GM18868 (cell line): Measurements from ENCODE around the gene CAMSAP1.

Experiments
- ATAC-seq: cut with Tn5 transposase; IDR thresholded peaks from one replicate; pipeline ENCODE4 v1.9.1; 2021; ENCODE audit warnings: mild to moderate bottlenecking, moderate library complexity; ENCODE audit not compliant: unreplicated experiment

Gene CAMSAP1

GRCh38 chr9:135815830-135816650, 91.3 kb downstream of the CAMSAP1 start:
- ATAC-seq, result no peak

GRCh38 chr9:135815413-135815812, 91.9 kb downstream of the CAMSAP1 start:
- no peak for ATAC-seq

DNA sequence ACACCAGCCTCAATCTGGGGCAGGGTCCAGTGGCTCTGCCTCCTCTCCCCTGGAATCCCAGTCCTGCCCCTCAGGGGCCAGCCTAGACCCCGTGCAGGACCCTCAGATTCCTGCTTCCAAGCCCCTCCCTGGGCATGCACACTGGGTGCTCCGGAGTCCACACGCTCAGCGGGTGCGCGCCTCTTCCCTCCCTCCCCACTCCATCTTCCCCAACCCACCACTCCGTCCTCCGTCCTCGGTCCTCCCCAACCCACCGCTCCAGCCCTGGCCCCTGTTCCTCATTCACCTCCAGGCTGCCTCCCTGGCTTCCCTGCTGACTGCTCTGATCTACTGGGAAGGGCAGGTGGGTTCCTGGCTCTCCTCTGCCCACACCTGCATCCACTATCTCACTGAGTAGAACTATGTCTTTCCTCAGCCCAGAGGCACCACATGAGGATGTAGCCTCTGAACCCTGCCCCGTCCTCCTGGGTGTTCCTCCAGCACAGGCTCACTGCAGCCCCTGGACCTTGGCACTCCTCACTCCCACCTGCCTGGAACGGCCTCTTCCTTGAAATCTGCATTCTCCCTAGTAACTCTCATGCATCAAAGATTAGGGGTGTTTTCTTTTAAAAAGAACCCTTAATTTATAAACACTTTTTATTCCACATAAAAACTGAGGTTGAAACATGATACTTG, 92.8 kb downstream of the CAMSAP1 start:
- no peak for ATAC-seq

- ATAC-seq, result no peak
Measured at GRCh38 chr9:135813671-135814290, 93.6 kb downstream of the CAMSAP1 start.

DNA sequence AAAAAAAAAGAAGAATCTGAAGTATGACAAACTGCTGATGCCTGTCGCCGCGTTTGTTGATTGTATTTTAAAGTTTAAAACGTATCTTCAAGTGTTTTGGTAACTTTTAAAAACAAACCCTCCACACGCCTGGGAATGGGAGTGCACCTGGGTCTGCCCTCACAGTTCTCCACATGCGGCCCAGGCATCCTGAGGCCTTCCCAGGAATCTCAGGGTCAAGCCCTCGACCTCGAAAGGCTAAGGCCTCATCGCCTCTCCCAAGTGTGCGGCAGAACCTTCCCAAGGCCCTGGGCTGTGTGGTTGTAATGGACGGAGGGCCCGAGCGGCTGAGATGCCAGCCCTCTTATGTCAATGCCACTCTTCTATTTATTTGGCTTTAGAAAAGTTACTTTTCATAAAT, 94.4 kb downstream of the CAMSAP1 start:
- ATAC-seq, result no peak

GRCh38 chr9:135811801-135812200, 95.5 kb downstream of the CAMSAP1 start:
- ATAC-seq, result no peak

GRCh38 chr9:135810806-135811575, 96.4 kb downstream of the CAMSAP1 start:
- no peak for ATAC-seq

GRCh38 chr9:135809166-135809565, 98.2 kb downstream of the CAMSAP1 start:
- no peak for ATAC-seq

DNA sequence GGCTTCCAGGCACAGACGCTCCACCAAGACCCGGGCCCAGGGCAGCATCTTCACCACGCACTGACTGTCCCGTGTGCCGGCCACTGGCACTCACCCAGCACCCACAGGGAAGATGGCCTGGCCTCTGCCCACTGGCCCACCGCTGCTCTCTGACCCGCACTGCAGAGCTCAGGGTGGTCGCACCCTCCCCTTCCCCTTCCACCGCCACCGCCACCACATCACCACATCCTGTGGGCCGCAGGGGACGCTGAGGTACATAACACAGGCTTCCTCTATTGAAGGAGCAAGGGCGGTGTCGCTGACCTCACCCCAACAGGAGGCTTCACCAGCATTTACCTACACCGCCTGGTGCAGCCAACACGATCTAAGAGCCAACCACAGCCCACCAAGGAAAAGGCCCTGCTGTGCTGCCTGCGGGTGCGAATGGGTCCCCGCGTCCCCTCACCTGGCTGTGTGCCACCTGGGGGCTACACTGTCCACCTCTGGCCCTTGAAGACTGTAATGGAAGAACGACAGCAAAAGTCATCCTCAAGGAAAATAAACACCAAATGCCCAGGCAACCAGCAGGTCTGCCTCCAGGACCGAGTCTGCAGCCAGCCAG, 101.8 kb downstream of the CAMSAP1 start:
- ATAC-seq, result no peak

DNA sequence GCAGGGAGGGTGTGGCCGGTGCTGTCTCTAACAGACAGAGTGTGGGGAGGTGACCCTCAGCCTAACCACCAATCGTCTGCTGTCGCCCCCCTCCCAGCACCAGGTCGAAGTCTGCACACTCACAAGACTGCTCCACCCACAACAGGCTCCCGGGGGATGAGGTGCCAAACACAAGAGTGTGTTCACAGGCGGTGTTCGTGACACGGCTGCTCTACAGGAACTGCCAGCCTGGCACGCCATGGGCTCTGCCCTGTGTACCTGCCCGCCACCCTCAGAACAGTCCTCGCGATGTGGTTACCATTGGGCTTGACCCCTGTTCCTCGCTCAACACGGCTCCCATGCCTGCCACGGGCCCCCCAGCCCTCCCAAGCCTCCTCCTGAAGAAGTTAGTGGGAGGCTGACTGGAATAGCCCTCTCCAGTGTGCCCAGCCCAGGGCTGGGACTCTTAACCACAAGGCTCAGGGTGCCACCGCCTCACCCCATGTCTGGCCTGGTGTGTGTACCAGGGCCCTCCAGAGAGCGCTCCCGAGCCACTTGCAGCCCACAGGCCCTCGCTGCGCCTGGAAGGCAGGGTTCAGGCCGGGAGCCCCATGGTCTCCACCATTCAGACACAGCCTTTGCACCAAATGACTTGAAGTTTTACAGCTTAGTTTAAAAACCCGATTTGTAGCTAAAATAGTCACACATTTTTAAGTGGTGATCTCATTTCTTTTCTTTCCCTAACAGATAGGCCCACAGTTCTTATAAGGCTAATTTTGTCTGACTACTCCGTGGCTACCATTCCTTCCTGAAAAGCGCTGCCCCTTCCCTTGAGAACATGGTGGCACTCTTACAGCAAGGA, 102.5 kb downstream of the CAMSAP1 start:
- no peak for ATAC-seq

DNA sequence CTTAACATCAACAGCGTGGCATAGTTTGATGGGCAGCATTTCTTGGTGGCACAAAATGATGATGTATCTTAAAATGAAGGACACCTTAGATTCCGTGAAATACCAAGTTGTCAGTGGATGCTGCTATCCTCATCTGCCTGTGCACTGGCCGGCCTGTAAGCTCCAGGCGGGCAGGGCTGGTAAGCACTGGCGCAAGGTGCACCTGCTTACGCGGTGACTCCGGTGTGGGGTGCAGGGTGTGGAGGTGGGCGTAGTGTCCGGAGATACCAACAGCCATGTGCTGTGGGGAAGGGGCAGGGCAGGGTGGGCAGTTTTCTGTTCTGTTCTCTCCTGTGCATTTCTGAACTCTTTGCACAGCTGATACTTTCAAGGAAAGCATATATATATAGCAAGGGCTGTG, 103.9 kb downstream of the CAMSAP1 start:
- no peak for ATAC-seq

DNA sequence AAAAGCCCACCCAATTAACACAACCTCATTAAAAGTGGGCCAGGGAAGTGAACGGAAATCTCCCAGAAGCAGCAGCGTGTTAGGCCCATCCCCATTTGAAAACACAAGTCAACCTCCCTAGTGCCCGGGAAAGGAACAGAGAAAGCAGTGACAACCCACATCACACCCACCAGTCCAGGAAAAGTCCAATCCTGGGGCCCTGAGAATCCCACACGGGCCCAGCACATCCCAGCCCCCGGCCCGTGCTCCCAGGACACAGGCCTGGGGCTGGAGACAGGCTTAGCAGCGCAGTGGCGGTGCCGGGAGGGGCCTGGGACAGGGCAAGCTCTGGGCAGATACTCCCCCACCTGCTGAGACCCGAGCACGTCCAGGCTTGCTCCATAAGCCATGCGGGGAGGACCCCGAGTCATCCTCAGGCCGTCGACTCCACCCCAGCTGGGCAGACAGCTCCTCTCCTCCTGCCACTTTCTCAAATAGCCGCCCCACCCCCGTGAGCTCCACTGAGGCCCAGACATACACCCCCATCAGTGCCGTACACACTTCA, 104.4 kb downstream of the CAMSAP1 start:
- ATAC-seq, result no peak

GRCh38 chr9:135801070-135801469, 106.3 kb downstream of the CAMSAP1 start:
- ATAC-seq, result no peak

DNA sequence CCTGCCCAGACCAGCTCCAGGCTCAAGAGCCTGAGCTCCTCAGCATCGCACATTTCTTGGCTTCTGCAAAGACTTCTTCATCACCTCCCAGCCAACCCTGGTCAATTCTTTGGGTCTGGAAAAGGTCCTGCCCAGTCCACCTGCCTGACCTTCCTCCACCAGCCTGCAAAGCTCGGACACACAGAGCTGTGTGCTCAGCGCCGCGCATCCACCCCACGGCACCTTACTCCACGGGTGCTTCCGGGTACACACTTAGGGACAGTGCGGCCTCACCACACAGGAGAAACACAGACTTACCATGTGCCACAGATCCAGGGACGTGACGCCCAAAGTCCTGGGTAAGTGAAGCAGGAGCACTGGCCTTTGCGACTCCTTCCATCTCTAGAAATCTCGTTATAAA, 108.1 kb downstream of the CAMSAP1 start:
- ATAC-seq, result no peak

DNA sequence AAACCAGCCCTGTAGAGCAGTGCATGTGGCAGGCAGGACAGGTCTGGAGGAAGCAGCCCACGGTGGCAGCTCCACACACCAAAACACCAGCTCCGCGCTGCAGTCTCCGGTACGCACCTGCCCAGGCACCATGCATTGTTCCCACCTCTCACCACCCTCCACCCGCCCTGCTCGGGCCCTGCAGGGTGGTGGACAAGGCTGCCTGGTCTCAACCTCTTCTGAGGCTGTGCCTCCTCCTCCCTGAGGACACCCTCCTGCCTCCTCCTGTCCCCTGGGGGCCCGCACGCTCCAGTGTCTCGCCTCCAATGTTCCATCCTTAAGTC, 109.1 kb downstream of the CAMSAP1 start:
- ATAC-seq, result no peak

DNA sequence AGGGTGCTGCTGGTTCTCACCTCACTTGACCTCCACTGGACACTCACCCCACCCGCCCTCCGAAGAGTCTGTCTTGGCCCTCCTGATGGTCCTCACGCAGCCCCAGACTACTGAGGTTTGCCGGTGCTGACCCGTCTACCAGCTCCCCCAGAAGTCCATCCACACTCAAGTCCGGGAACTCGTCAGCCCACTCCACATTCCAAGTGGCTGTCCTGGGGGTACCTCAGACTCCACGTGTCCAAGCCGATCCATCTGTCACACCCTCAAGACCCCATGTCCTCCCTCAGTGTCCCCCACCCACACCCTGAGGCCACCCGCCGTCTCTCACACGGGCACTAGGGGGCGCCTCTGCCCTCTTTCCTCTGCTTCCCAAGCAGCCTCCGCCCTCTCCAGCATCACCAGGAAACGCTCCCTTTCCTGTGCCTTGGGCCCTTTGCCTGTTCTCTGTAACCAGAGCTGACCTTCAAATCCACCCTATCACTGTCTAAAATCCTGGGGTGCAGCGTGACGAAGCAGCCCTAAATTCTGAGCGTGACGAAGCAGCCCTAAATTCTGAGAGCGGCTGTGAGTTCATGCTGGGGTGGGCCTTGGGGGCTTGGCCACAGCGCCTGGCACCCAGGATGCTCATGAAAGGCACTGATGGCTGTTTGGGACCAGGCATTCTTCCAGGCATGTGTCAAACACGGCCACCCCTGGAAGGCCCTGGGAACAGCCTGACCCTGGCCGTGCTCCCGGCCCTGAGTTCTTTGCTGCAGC, 109.7 kb downstream of the CAMSAP1 start:
- ATAC-seq, result no peak

- no peak for ATAC-seq
Measured at GRCh38 chr9:135796784-135797485, 110.4 kb downstream of the CAMSAP1 start.

- no peak for ATAC-seq
Measured at GRCh38 chr9:135795391-135795790, 112.0 kb downstream of the CAMSAP1 start.
